ENCODE results near the gene CFDP1. TPM values are rescaled to one million over a fixed set of nuclear protein-coding genes. Genes with fewer than 3 reads are reported as not detected.
A peak's percentile ranks its signal among the peaks of the same experiment; 100 is the strongest.

The CFDP1 gene
- total and polyA plus RNA-seq, 2 of the 13 experiments (the other 11 are each of a cell fraction or from before 2014, with no cell fraction given): 78.6 to 153 TPM

- TF ChIP-seq PREB (CRISPR knock-in tag; IDR thresholded peaks at IDR 0.05) (no peak), SIX1 (CRISPR knock-in tag; IDR thresholded peaks at IDR 0.05; ENCODE audit: borderline replicate concordance) (peak; percentile 82; the same call in 1 of the 2 replicates), GATAD2A (CRISPR knock-in tag; IDR thresholded peaks at IDR 0.05) (peak; percentile 88), SAP130 (CRISPR knock-in tag; IDR thresholded peaks at IDR 0.05; ENCODE audit: low read depth) (0 out of 2 replicates have a peak, but pooled peaks have one; percentile 12), CEBPB (IDR thresholded peaks at IDR 0.05; ENCODE audit: borderline replicate concordance, low read depth, low read length) (no peak), ZNF230 (CRISPR knock-in tag; IDR thresholded peaks at IDR 0.05) (no peak), FOXP1 (IDR thresholded peaks at IDR 0.05) (no peak), FOXP1 (CRISPR knock-in tag; IDR thresholded peaks at IDR 0.05) (peak; percentile 51; the same call in 1 of the 2 replicates), CCDC6 (CRISPR knock-in tag; IDR thresholded peaks at IDR 0.05) (no peak), CBFB (CRISPR knock-in tag; IDR thresholded peaks at IDR 0.05) (peak; percentile 41; the same call in 1 of the 2 replicates), TFE3 (CRISPR knock-in tag; IDR thresholded peaks at IDR 0.05) (no peak), ZNF276 (CRISPR knock-in tag; IDR thresholded peaks at IDR 0.05; ENCODE audit: low read depth) (no peak), ATF5 (CRISPR knock-in tag; IDR thresholded peaks at IDR 0.05; ENCODE audit: low read depth) (no peak), RARA (CRISPR knock-in tag; IDR thresholded peaks at IDR 0.05) (0 out of 2 replicates have a peak, but pooled peaks have one; percentile 14), KAT2B (IDR thresholded peaks at IDR 0.05; ENCODE audit: borderline replicate concordance, low read depth, low read length) (peak; percentile 29; the same call in 1 of the 2 replicates), THAP11 (CRISPR knock-in tag; IDR thresholded peaks at IDR 0.05) (peak; percentile 56; the same call in 1 of the 2 replicates), THYN1 (CRISPR knock-in tag; IDR thresholded peaks at IDR 0.05; ENCODE audit: borderline replicate concordance, low read depth) (no peak), FOXA3 (CRISPR knock-in tag; IDR thresholded peaks at IDR 0.05) (peak; percentile 79)
Observed at GRCh38 chr16:75446416-75446815, 13.1 kb upstream of the CFDP1 start (continued).

Measured in HepG2 (cell line).